ENCODE measurements around the gene ACVR2B. TPM values are rescaled to one million over a fixed set of nuclear protein-coding genes. Genes with fewer than 3 reads are reported as not detected.
A peak's percentile ranks its signal among the peaks of the same experiment; 100 is the strongest.

The ACVR2B gene
- total RNA-seq, 2 donors from 2014 or later = 3.1 to 3.8 TPM

GRCh38 chr3:38471260-38471857, 17.7 kb downstream of the ACVR2B start:
- H3K4me1 Mint-ChIP-seq (ENCODE audit: low read depth in 2 of 2) = peaks cover 4 to 7% of the 10 kb centered on the region in 2 donors

GRCh38 chr3:38472342-38472741, 18.7 kb downstream of the ACVR2B start:
- DNase-seq (ENCODE audit: low spot score) = no peak
- H3K27me3 Mint-ChIP-seq = no peaks in the 10 kb centered on the region
- ATAC-seq = no peak
- no peak overlapping the region for H3K27ac Mint-ChIP-seq
- no peaks in the 10 kb centered on the region for H3K9me3 Mint-ChIP-seq
- H3K4me1 Mint-ChIP-seq (ENCODE audit: low read depth in 2 of 2) = peaks cover 4 to 7% of the 10 kb centered on the region in 2 donors
- peaks cover 17% of the 10 kb centered on the region for H3K36me3 Mint-ChIP-seq
- no peak overlapping the region for H3K4me3 Mint-ChIP-seq

More at GRCh38 chr3:38471260-38471857, 17.7 kb downstream of the ACVR2B start:
- Mint-ChIP-seq H3K4me3 (no peak overlapping the region), H3K9me3 (no peaks in the 10 kb centered on the region), H3K36me3 (peaks cover 17% of the 10 kb centered on the region), H3K27ac (no peak overlapping the region), H3K27me3 (no peaks in the 10 kb centered on the region)
- no peak for DNase-seq (ENCODE audit: low spot score)
- no peak for ATAC-seq

- Mint-ChIP-seq H3K9me3 (no peaks in the 10 kb centered on the region), H3K4me3 (no peak overlapping the region), H3K27ac (no peak overlapping the region), H3K4me1 (ENCODE audit: low read depth in 2 of 2) (peaks cover 4 to 7% of the 10 kb centered on the region in 2 donors), H3K36me3 (peaks cover 17% of the 10 kb centered on the region), H3K27me3 (no peaks in the 10 kb centered on the region)
- DNase-seq (ENCODE audit: low spot score) (no peak), ATAC-seq (no peak)
These were observed 19.5 kb downstream of the ACVR2B start for GRCh38 chr3:38473229-38473628.

- DNase-seq (ENCODE audit: low spot score) = no peak
These were observed 21.4 kb downstream of the ACVR2B start for GRCh38 chr3:38474928-38475605.

GRCh38 chr3:38475716-38476115, 22.0 kb downstream of the ACVR2B start:
- Mint-ChIP-seq H3K4me3 (no peak overlapping the region), H3K36me3 (no peaks in the 10 kb centered on the region), H3K9me3 (no peaks in the 10 kb centered on the region), H3K27ac (no peak overlapping the region), H3K27me3 (no peaks in the 10 kb centered on the region), H3K4me1 (ENCODE audit: low read depth in 2 of 2) (peaks cover 4 to 7% of the 10 kb centered on the region in 2 donors)
- ATAC-seq (no peak), DNase-seq (ENCODE audit: low spot score) (no peak)

More at GRCh38 chr3:38474928-38475605, 21.4 kb downstream of the ACVR2B start:
- H3K27me3 Mint-ChIP-seq = no peaks in the 10 kb centered on the region
- H3K4me1 Mint-ChIP-seq (ENCODE audit: low read depth in 2 of 2) = peaks cover 4 to 7% of the 10 kb centered on the region in 2 donors
- ATAC-seq = no peak
- no peak overlapping the region for H3K27ac Mint-ChIP-seq
- H3K36me3 Mint-ChIP-seq = peaks cover 5% of the 10 kb centered on the region
- H3K4me3 Mint-ChIP-seq = no peak overlapping the region
- no peaks in the 10 kb centered on the region for H3K9me3 Mint-ChIP-seq

GRCh38 chr3:38476157-38476756, 22.6 kb downstream of the ACVR2B start:
- ATAC-seq (no peak), DNase-seq (ENCODE audit: low spot score) (no peak)
- no peaks in the 10 kb centered on the region for H3K27me3 Mint-ChIP-seq
- H3K36me3 Mint-ChIP-seq = no peaks in the 10 kb centered on the region
- no peaks in the 10 kb centered on the region for H3K9me3 Mint-ChIP-seq
- peaks cover 4 to 7% of the 10 kb centered on the region in 2 donors for H3K4me1 Mint-ChIP-seq (ENCODE audit: low read depth in 2 of 2)
- no peak overlapping the region for H3K4me3 Mint-ChIP-seq
- no peak overlapping the region for H3K27ac Mint-ChIP-seq

GRCh38 chr3:38477057-38477820, 23.5 kb downstream of the ACVR2B start:
- H3K27ac Mint-ChIP-seq = no peak overlapping the region
- no peak for DNase-seq (ENCODE audit: low spot score)
- peak in 1 of 2 donors; percentile 12 for ATAC-seq

GRCh38 chr3:38477839-38478450, 24.3 kb downstream of the ACVR2B start:
- no peak overlapping the region for H3K4me3 Mint-ChIP-seq
- H3K36me3 Mint-ChIP-seq = no peaks in the 10 kb centered on the region
- peaks cover 4 to 7% of the 10 kb centered on the region in 2 donors for H3K4me1 Mint-ChIP-seq (ENCODE audit: low read depth in 2 of 2)
- no peak for DNase-seq (ENCODE audit: low spot score)
- no peak overlapping the region for H3K27ac Mint-ChIP-seq
- H3K27me3 Mint-ChIP-seq = no peaks in the 10 kb centered on the region
- ATAC-seq = no peak
- no peaks in the 10 kb centered on the region for H3K9me3 Mint-ChIP-seq

More at GRCh38 chr3:38477057-38477820, 23.5 kb downstream of the ACVR2B start:
- Mint-ChIP-seq H3K4me3 (no peak overlapping the region), H3K36me3 (no peaks in the 10 kb centered on the region), H3K4me1 (ENCODE audit: low read depth in 2 of 2) (peaks cover 4 to 7% of the 10 kb centered on the region in 2 donors), H3K9me3 (no peaks in the 10 kb centered on the region), H3K27me3 (no peaks in the 10 kb centered on the region)

GRCh38 chr3:38478901-38479300, 25.2 kb downstream of the ACVR2B start:
- H3K36me3 Mint-ChIP-seq = no peaks in the 10 kb centered on the region
- DNase-seq (ENCODE audit: low spot score) = no peak
- ATAC-seq = no peak

GRCh38 chr3:38479431-38480092, 25.9 kb downstream of the ACVR2B start:
- H3K4me3 Mint-ChIP-seq = no peak overlapping the region
- H3K27me3 Mint-ChIP-seq = no peaks in the 10 kb centered on the region
- no peaks in the 10 kb centered on the region for H3K9me3 Mint-ChIP-seq
- no peaks in the 10 kb centered on the region for H3K36me3 Mint-ChIP-seq
- DNase-seq (ENCODE audit: low spot score) (no peak), ATAC-seq (peak in 1 of 2 donors; percentile 64)
- H3K4me1 Mint-ChIP-seq (ENCODE audit: low read depth in 2 of 2) = peaks cover 0 to under 1% of the 10 kb centered on the region in 2 donors
- H3K27ac Mint-ChIP-seq = no peak overlapping the region

More at GRCh38 chr3:38478901-38479300, 25.2 kb downstream of the ACVR2B start:
- Mint-ChIP-seq H3K9me3 (no peaks in the 10 kb centered on the region), H3K4me3 (no peak overlapping the region), H3K27ac (no peak overlapping the region), H3K27me3 (no peaks in the 10 kb centered on the region), H3K4me1 (ENCODE audit: low read depth in 2 of 2) (peaks cover 0 to 4% of the 10 kb centered on the region in 2 donors)

GRCh38 chr3:38480093-38480445, 26.4 kb downstream of the ACVR2B start:
- no peak overlapping the region for H3K27ac Mint-ChIP-seq
- DNase-seq (ENCODE audit: low spot score) (no peak), ATAC-seq (no peak)
- no peaks in the 10 kb centered on the region for H3K27me3 Mint-ChIP-seq
- H3K4me3 Mint-ChIP-seq = no peak overlapping the region
- no peaks in the 10 kb centered on the region for H3K36me3 Mint-ChIP-seq
- H3K4me1 Mint-ChIP-seq (ENCODE audit: low read depth in 2 of 2) = no peaks in the 10 kb centered on the region
- no peaks in the 10 kb centered on the region for H3K9me3 Mint-ChIP-seq

- Mint-ChIP-seq H3K27me3 (no peaks in the 10 kb centered on the region), H3K9me3 (no peaks in the 10 kb centered on the region), H3K36me3 (no peaks in the 10 kb centered on the region), H3K4me1 (ENCODE audit: low read depth in 2 of 2) (no peaks in the 10 kb centered on the region), H3K4me3 (no peak overlapping the region), H3K27ac (no peak overlapping the region)
- ATAC-seq (no peak), DNase-seq (ENCODE audit: low spot score) (no peak)
These were observed 27.2 kb downstream of the ACVR2B start for GRCh38 chr3:38480930-38481329.

GRCh38 chr3:38482951-38483350, 29.3 kb downstream of the ACVR2B start:
- H3K27me3 Mint-ChIP-seq = no peaks in the 10 kb centered on the region
- H3K36me3 Mint-ChIP-seq = no peaks in the 10 kb centered on the region
- DNase-seq (ENCODE audit: low spot score) = no peak
- no peak overlapping the region for H3K4me3 Mint-ChIP-seq
- no peak for ATAC-seq
- H3K27ac Mint-ChIP-seq = no peak overlapping the region
- peaks cover 3 to 5% of the 10 kb centered on the region in 2 donors for H3K4me1 Mint-ChIP-seq (ENCODE audit: low read depth in 2 of 2)
- no peaks in the 10 kb centered on the region for H3K9me3 Mint-ChIP-seq
